Measurements from ENCODE around the gene PCDH9.

DNA sequence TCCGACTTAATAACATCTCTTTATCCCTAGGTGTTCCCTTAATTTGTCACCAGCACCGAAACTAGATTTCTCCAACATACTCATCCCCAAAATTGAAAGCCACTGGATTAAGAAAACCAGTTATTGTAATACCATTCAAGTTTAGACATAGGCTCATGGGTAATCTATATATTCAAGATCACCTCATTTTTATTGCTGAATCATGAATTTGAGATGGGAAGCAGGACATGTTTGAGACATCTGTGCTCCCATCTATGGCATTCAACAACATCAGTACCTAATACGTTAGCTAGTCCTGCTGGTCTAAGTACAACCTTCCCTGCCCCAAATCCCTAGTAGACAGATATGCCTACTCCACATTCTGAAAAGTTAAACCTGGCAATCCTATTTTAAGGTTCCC is 820.6 kb downstream of the PCDH9 start:
- no peak for TF ChIP-seq CTCF (conservative IDR thresholded peaks at IDR 0.05; ENCODE audit: low read depth, low read length)
- TF ChIP-seq SMC3 (IDR thresholded peaks at IDR 0.05; ENCODE audit: low read depth, low read length): no peak
- TF ChIP-seq POLR2A (IDR thresholded peaks at IDR 0.05; ENCODE audit: low read depth, low read length): no peak
- TF ChIP-seq BHLHE40 (IDR thresholded peaks at IDR 0.05; ENCODE audit: low read depth, low read length): no peak
- TF ChIP-seq, protein P1, sequence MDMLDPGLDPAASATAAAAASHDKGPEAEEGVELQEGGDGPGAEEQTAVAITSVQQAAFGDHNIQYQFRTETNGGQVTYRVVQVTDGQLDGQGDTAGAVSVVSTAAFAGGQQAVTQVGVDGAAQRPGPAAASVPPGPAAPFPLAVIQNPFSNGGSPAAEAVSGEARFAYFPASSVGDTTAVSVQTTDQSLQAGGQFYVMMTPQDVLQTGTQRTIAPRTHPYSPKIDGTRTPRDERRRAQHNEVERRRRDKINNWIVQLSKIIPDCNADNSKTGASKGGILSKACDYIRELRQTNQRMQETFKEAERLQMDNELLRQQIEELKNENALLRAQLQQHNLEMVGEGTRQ (IDR thresholded peaks at IDR 0.05; ENCODE audit: low read depth, low read length): no peak
- no peak for TF ChIP-seq CEBPB (IDR thresholded peaks at IDR 0.05; ENCODE audit: low read depth, low read length)
- TF ChIP-seq RAD21 (IDR thresholded peaks at IDR 0.05; ENCODE audit: low read length): no peak
- no peak for TF ChIP-seq NFE2L2 (IDR thresholded peaks at IDR 0.05; ENCODE audit: low read depth, low read length)
- TF ChIP-seq MAFK (IDR thresholded peaks at IDR 0.05; ENCODE audit: low read depth, low read length): peak; percentile 69
- TF ChIP-seq RFX5 (IDR thresholded peaks at IDR 0.05; ENCODE audit: low read depth, low read length): no peak

Data from IMR-90 (cell line).